H1 (cell line): ENCODE data around the gene MICU2. TPM values are rescaled to one million over a fixed set of nuclear protein-coding genes. Genes with fewer than 3 reads are reported as not detected.

Source experiments
- CTCF ChIA-PET: fragments of 300-600 bp; sonication (Branson Sonifier 250); formaldehyde crosslinking; loops from one replicate; lab custom pipeline; 2021; ENCODE audit not compliant: partially characterized antibody; lab: Charles Lee
- POLR2A ChIA-PET: fragments of 300-600 bp; sonication (Branson Sonifier 250); formaldehyde crosslinking; loops from one replicate; lab custom pipeline; 2021; ENCODE audit warnings: inconsistent platforms; ENCODE audit not compliant: partially characterized antibody; lab: Charles Lee
- DNase-seq, 2 experiments: peaks; one replicate each; pipeline versions ENCODE4 v3.0.0 to v3.0.0-alpha.2; 2010 to 2022; ENCODE audit warnings: low spot score in 2 of 2, low read depth in 1 of 2, mixed read lengths in 1 of 2
- FAIRE-seq: peaks from 2 replicates; lab custom pipeline; 2011; peaks lifted over from hg19 to GRCh38; lab: Jason Lieb, UNC
- H2AFZ ChIP-seq: 2 replicates; pipeline ENCODE4 v1.8.1; 2012; ENCODE audit warnings: low read length, inconsistent platforms
- H2AK5ac ChIP-seq: 2 replicates; pipeline ENCODE4 v1.6.1; 2013; ENCODE audit warnings: low read depth, low read length
- H2BK120ac ChIP-seq: replicated peaks from 2 replicates; pipeline ENCODE3; 2013; ENCODE audit warnings: low read depth, low read length, inconsistent platforms
- H2BK12ac ChIP-seq: 2 replicates; pipeline ENCODE4 v1.6.1; 2013; ENCODE audit warnings: low read depth, low read length
- H2BK15ac ChIP-seq: 2 replicates; pipeline ENCODE4 v1.6.1; 2013; ENCODE audit warnings: low read length
- H2BK20ac ChIP-seq: 2 replicates; pipeline ENCODE4 v1.6.1; 2013; ENCODE audit warnings: low read length
- H2BK5ac ChIP-seq: 2 replicates; pipeline ENCODE4 v1.6.1; 2013; ENCODE audit warnings: low read depth, low read length
- H3K14ac ChIP-seq: 2 replicates; pipeline ENCODE4 v1.6.1; 2013; ENCODE audit warnings: inconsistent platforms; ENCODE audit not compliant: insufficient read length
- H3K18ac ChIP-seq: 2 replicates; pipeline ENCODE4 v1.6.1; 2013; ENCODE audit warnings: low read length; ENCODE audit errors: extremely low read depth
- H3K23ac ChIP-seq: 2 replicates; pipeline ENCODE4 v1.6.1; 2013; ENCODE audit warnings: inconsistent platforms; ENCODE audit not compliant: insufficient read length
- H3K23me2 ChIP-seq: 2 replicates; pipeline ENCODE4 v1.6.1; 2013; ENCODE audit warnings: low read depth, low read length
- H3K27ac ChIP-seq: 2 replicates; pipeline ENCODE4 v1.6.1; 2011; ENCODE audit warnings: low read depth, low read length, inconsistent platforms
- H3K27me3 ChIP-seq, 4 experiments: replicated peaks in 1 of 4; 1 replicate in 1 of 4; 2 replicates in 3 of 4; pipeline versions ENCODE4 v1.6.1 to v1.8.1; 2011 to 2013; ENCODE audit warnings: low read length in 3 of 4, mild to moderate bottlenecking in 3 of 4, inconsistent platforms in 2 of 4, mixed read lengths in 2 of 4, moderate library complexity in 1 of 4; ENCODE audit not compliant: control insufficient read depth in 3 of 4, insufficient read depth in 3 of 4; ENCODE audit errors: extremely low read depth in 1 of 4
- H3K36me3 ChIP-seq, 4 experiments: 2 replicates each; pipeline versions ENCODE4 v1.6.1 to v1.8.1; 2011 to 2013; ENCODE audit warnings: mild to moderate bottlenecking in 4 of 4, low read length in 3 of 4, moderate library complexity in 2 of 4, control low read depth in 1 of 4, inconsistent platforms in 1 of 4; ENCODE audit not compliant: insufficient read depth in 4 of 4, control insufficient read depth in 2 of 4
- H3K4ac ChIP-seq: replicated peaks from 2 replicates; pipeline ENCODE3; 2013; ENCODE audit warnings: low read length, low read depth, mixed read lengths, inconsistent platforms; ENCODE audit not compliant: insufficient read length
- H3K4me1 ChIP-seq, 4 experiments: replicated peaks in 1 of 4; 1 replicate in 1 of 4; 2 replicates in 3 of 4; pipeline versions ENCODE4 v1.6.1 to v1.8.1; 2011 to 2013; ENCODE audit warnings: low read length in 3 of 4, inconsistent platforms in 2 of 4, mixed read lengths in 1 of 4; ENCODE audit not compliant: insufficient read depth in 4 of 4, control insufficient read depth in 3 of 4
- H3K4me2 ChIP-seq, 2 experiments: 2 replicates each; pipeline versions ENCODE4 v1.6.1 to v1.8.1; 2011 to 2013; ENCODE audit warnings: low read depth in 2 of 2, low read length in 2 of 2, control low read depth in 1 of 2, inconsistent platforms in 1 of 2, mild to moderate bottlenecking in 1 of 2; ENCODE audit not compliant: insufficient read depth in 1 of 2
- H3K4me3 ChIP-seq, 4 experiments: fragments of 200-600, 300-600 bp in 1 of 4; sonication (generic), shearing (Covaris generic), sonication (Bioruptor Twin) in 1 of 4; 2 replicates each; pipeline versions ENCODE4 v1.5.1 to v1.8.1; 2011 to 2016; ENCODE audit warnings: low read length in 4 of 4, low read depth in 3 of 4, control low read depth in 2 of 4, inconsistent platforms in 2 of 4, mild to moderate bottlenecking in 2 of 4, mixed read lengths in 1 of 4, moderate library complexity in 1 of 4; ENCODE audit not compliant: insufficient read depth in 2 of 4; ENCODE audit errors: extremely low read depth in 1 of 4
- H3K56ac ChIP-seq: replicated peaks from 2 replicates; pipeline ENCODE3; 2013; ENCODE audit warnings: low read depth, mild to moderate bottlenecking, mixed read lengths, low read length, inconsistent platforms; ENCODE audit not compliant: insufficient read length
- H3K79me1 ChIP-seq: 2 replicates; pipeline ENCODE4 v1.6.1; 2013; ENCODE audit warnings: low read depth, low read length, control low read depth
- H3K79me2 ChIP-seq, 2 experiments: 2 replicates each; pipeline versions ENCODE4 v1.6.1 to v1.8.1; 2012 to 2013; ENCODE audit warnings: low read length in 2 of 2, mild to moderate bottlenecking in 2 of 2, inconsistent platforms in 1 of 2; ENCODE audit not compliant: insufficient read depth in 2 of 2, control insufficient read depth in 1 of 2
- H3K9ac ChIP-seq, 4 experiments: replicated peaks in 1 of 4; 1 replicate in 1 of 4; 2 replicates in 3 of 4; pipeline versions ENCODE4 v1.6.1 to v1.8.1; 2011 to 2013; ENCODE audit warnings: low read depth in 3 of 4, low read length in 3 of 4, control low read depth in 2 of 4, mild to moderate bottlenecking in 2 of 4, moderate library complexity in 2 of 4, inconsistent platforms in 1 of 4; ENCODE audit errors: extremely low read depth in 1 of 4
- H3K9me3 ChIP-seq, 2 experiments: 2 replicates each; pipeline versions ENCODE4 v1.6.1 to v1.8.1; 2012 to 2013; ENCODE audit warnings: mild to moderate bottlenecking in 2 of 2, moderate library complexity in 2 of 2, control low read depth in 1 of 2, inconsistent platforms in 1 of 2, low read depth in 1 of 2, low read length in 1 of 2, mixed read lengths in 1 of 2; ENCODE audit not compliant: insufficient read depth in 2 of 2
- H4K20me1 ChIP-seq, 2 experiments: replicated peaks in 1 of 2; 2 replicates each; pipeline versions ENCODE3 to v1.8.1; 2011 to 2013; ENCODE audit warnings: inconsistent platforms in 2 of 2, low read length in 2 of 2, mild to moderate bottlenecking in 1 of 2; ENCODE audit not compliant: insufficient read depth in 2 of 2, control insufficient read depth in 1 of 2
- H4K5ac ChIP-seq: 2 replicates; pipeline ENCODE4 v1.6.1; 2013; ENCODE audit warnings: low read length, low read depth, mixed read lengths, inconsistent platforms; ENCODE audit not compliant: insufficient read length
- H4K8ac ChIP-seq: 2 replicates; pipeline ENCODE4 v1.8.0; 2013; ENCODE audit warnings: mild to moderate bottlenecking, moderate library complexity, low read length, inconsistent platforms; ENCODE audit not compliant: insufficient read depth; ENCODE audit errors: extremely low read depth
- H4K91ac ChIP-seq: replicated peaks from 2 replicates; pipeline ENCODE3; 2013; ENCODE audit warnings: low read length, mixed read lengths, inconsistent platforms; ENCODE audit not compliant: insufficient read length
- ASH2L ChIP-seq: fragments of 200-600, 300-600 bp; sonication (generic); IDR thresholded peaks from one replicate; pipeline ENCODE4 v1.7.1; 2017; ENCODE audit warnings: low read length
- BRCA1 ChIP-seq: IDR thresholded peaks from 2 replicates; pipeline ENCODE4 v1.6.1; 2012; ENCODE audit warnings: low read depth, low read length, improper control_type of control experiment
- CBX5 ChIP-seq: fragments of 300-800, 300-1000 bp; sonication (generic); IDR thresholded peaks from 2 replicates; pipeline ENCODE4 v1.7.1; 2016; ENCODE audit warnings: antibody characterized with exemption, low read length, low read depth
- CHD2 ChIP-seq: IDR thresholded peaks from 2 replicates; pipeline ENCODE4 v1.6.1; 2012; ENCODE audit warnings: low read length, improper control_type of control experiment
- CTBP2 ChIP-seq: IDR thresholded peaks from 2 replicates; pipeline ENCODE4 v1.7.0; 2011; ENCODE audit warnings: borderline replicate concordance, mild to moderate bottlenecking, moderate library complexity, mixed read lengths, low read length; ENCODE audit not compliant: insufficient read depth, insufficient read length
- HDAC2 ChIP-seq, 2 experiments: fragments of 300-600 bp in 1 of 2; sonication (generic) in 1 of 2; IDR thresholded peaks; 2 replicates each; pipeline ENCODE4 v1.6.1; 2011 to 2012; ENCODE audit warnings: low read depth in 2 of 2, low read length in 2 of 2, mild to moderate bottlenecking in 2 of 2, moderate library complexity in 2 of 2, borderline replicate concordance in 1 of 2, inconsistent platforms in 1 of 2
- NRF1 ChIP-seq: IDR thresholded peaks from 2 replicates; pipeline ENCODE4 v1.6.1; 2011; ENCODE audit warnings: mild to moderate bottlenecking, low read depth, low read length, improper control_type of control experiment
- POLR2AphosphoS5 ChIP-seq: IDR thresholded peaks from 2 replicates; pipeline ENCODE4 v1.6.1; 2011; ENCODE audit warnings: low read depth, low read length
- SIN3A ChIP-seq, 2 experiments: IDR thresholded peaks in 1 of 2; conservative IDR thresholded peaks in 1 of 2; 2 replicates each; pipeline ENCODE4 v1.6.1; 2011 to 2012; ENCODE audit warnings: low read length in 2 of 2, improper control_type of control experiment in 1 of 2, low read depth in 1 of 2, mild to moderate bottlenecking in 1 of 2
- TBP ChIP-seq: IDR thresholded peaks from 2 replicates; pipeline ENCODE4 v1.6.1; 2011; ENCODE audit warnings: low read depth, low read length, improper control_type of control experiment
- TCF12 ChIP-seq: IDR thresholded peaks from 2 replicates; pipeline ENCODE4 v1.6.1; 2011; ENCODE audit warnings: low read depth, mild to moderate bottlenecking, low read length
- YY1 ChIP-seq: IDR thresholded peaks from 2 replicates; pipeline ENCODE4 v1.6.1; 2011; ENCODE audit warnings: low read depth, mild to moderate bottlenecking, low read length
- ZNF274 ChIP-seq: IDR thresholded peaks from 2 replicates; pipeline ENCODE4 v1.7.0; 2012; ENCODE audit warnings: low read length, borderline replicate concordance; ENCODE audit errors: extremely low read depth
- WGBS, 2 experiments: shearing (Covaris generic) in 1 of 2; methylation state at CpG; one replicate each; pipeline versions ENCODE4 v1.1.6 to v1.1.7; 2013 to 2015; ENCODE audit warnings: low lambda C conversion rate in 2 of 2, mixed read lengths in 2 of 2, inconsistent platforms in 1 of 2, low coverage in 1 of 2, missing lambda C conversion rate in 1 of 2; ENCODE audit not compliant: insufficient replicate concordance in 2 of 2, insufficient coverage in 1 of 2, insufficient read length in 1 of 2; ENCODE audit errors: extremely low coverage in 1 of 2, missing lambda C conversion rate in 1 of 2; 5-methylcytosine and 5-hydroxymethylcytosine counted together
- polyA plus RNA-seq, 7 experiments: library from polyadenylated mRNA; depleted of rRNA in 3 of 7; stranded (reverse) in 5 of 7; unstranded in 2 of 7; fragments of >200 nt in 5 of 7; fragments of 200-250 nt in 2 of 7; gene quantifications; 1 replicate in 5 of 7; 2 replicates in 1 of 7; 4 replicates in 1 of 7; pipeline versions ENCODE4 v1.2.1 to v1.2.3, GENCODE V29; 2011 to 2013; ENCODE audit warnings: missing spikeins in 2 of 7, mixed read lengths in 2 of 7
- total RNA-seq: library from RNA; stranded (reverse); fragmentation: NEBNext Ultra II Directional; extraction: Animal tissue kit (Norgen Biotek cat#: 25700); gene quantifications from 2 replicates; pipeline ENCODE4 v1.2.1, GENCODE V29; 2021
- TF ChIP-seq, protein P1 (sequence below): IDR thresholded peaks from 2 replicates; pipeline ENCODE4 v1.6.1; 2011; ENCODE audit warnings: low read depth, mild to moderate bottlenecking, low read length; ENCODE audit not compliant: insufficient read depth

Gene MICU2
- total and polyA plus RNA-seq, 2 of the 8 experiments (the other 6 are each of a cell fraction or from before 2014, with no cell fraction given) = 34.6 to 36.5 TPM

DNA sequence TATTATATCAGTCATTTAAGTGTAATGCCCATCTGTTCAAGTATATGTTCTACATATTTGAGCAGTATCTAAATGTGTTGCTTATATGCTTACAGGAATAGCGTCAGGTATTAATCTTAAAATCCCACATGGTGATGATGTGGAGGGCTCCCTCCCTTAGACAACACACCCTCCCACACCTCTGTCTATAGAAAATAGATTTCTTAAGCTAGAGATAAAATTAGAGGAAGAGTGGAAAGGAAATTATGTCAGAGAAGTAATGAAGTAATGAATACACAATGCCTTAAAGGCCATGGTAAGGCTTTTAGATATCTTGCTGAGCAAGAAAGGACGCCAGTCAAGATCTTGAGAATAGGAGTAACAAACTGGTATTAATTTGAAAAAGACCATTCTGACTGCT is 157.3 kb downstream of the MICU2 start:
- Histone ChIP-seq H3K4me3 (no peak overlapping the region), H3K79me2 (peaks cover 3 to 77% of the 10 kb centered on the region in 2 experiments; a peak in 3 of 4 replicates), H3K18ac (no peak overlapping the region), H3K27ac (no peak overlapping the region), H3K56ac (no peak overlapping the region), H3K4me1 (no peaks in the 10 kb centered on the region), H2BK12ac (no peak overlapping the region), H2BK5ac (no peak overlapping the region), H2BK120ac (no peak overlapping the region), H2AFZ (no peak overlapping the region), H3K27me3 (no peaks in the 10 kb centered on the region), H3K23ac (no peak overlapping the region), H2BK20ac (no peak overlapping the region), H3K79me1 (peaks cover 5% of the 10 kb centered on the region), H3K9ac (no peak overlapping the region), H3K14ac (no peak overlapping the region), H3K4ac (no peak overlapping the region), H2BK15ac (no peak overlapping the region), H4K8ac (no peak overlapping the region), H2AK5ac (no peak overlapping the region), H4K91ac (no peak overlapping the region), H3K4me2 (no peak overlapping the region), H3K36me3 (peaks cover 0 to 6% (median 1%) of the 10 kb centered on the region in 4 experiments; a peak in 1 of 8 replicates), H4K20me1 (peaks cover 0 to 2% of the 10 kb centered on the region in 2 experiments), H3K9me3 (peaks cover 3 to 5% of the 10 kb centered on the region in 2 experiments; a peak in 1 of 4 replicates), H3K23me2 (no peaks in the 10 kb centered on the region), H4K5ac (no peak overlapping the region)
- FAIRE-seq (no peak), DNase-seq (no peak)
- WGBS, 2 experiments = 89% methylated on average over 2 of the region's 2 CpGs; no CpG with 5 or more reads in 1 of the 2 experiments
- POLR2A ChIA-PET = no interaction called here
- CTCF ChIA-PET = no interaction called here
- TF ChIP-seq ZNF274 (no peak), CBX5 (no peak), TCF12 (no peak), NRF1 (no peak), POLR2AphosphoS5 (no peak), YY1 (no peak), SIN3A (conservative IDR thresholded peaks at IDR 0.05 in 1 of 2, IDR thresholded peaks at IDR 0.05 in 1 of 2; ENCODE audit: low read depth in 1 of 2, low read length in 2 of 2) (no peak), CHD2 (no peak), ASH2L (no peak), HDAC2 (IDR thresholded peaks at IDR 0.05; ENCODE audit: borderline replicate concordance in 1 of 2, low read depth in 2 of 2, low read length in 2 of 2) (no peak), CTBP2 (no peak), TBP (no peak), BRCA1 (no peak)
- TF ChIP-seq, protein P1, sequence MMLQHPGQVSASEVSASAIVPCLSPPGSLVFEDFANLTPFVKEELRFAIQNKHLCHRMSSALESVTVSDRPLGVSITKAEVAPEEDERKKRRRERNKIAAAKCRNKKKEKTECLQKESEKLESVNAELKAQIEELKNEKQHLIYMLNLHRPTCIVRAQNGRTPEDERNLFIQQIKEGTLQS = no peak
